ENCODE data around the gene DHX32.

GRCh38 chr10:125925262-125925834 is 44.3 kb upstream of the DHX32 start:
- TF ChIP-seq CTCF (IDR thresholded peaks at IDR 0.05; ENCODE audit: poor library complexity, severe bottlenecking) (no peak), EP300 (conservative IDR thresholded peaks at IDR 0.05; ENCODE audit: poor library complexity, severe bottlenecking) (no peak), REST (IDR thresholded peaks at IDR 0.05; ENCODE audit: borderline replicate concordance) (no peak), POLR2AphosphoS5 (IDR thresholded peaks at IDR 0.05) (no peak), MXI1 (conservative IDR thresholded peaks at IDR 0.05; ENCODE audit: poor library complexity, severe bottlenecking) (no peak)
